HTR-8/SVneo (cell line): ENCODE measurements around the gene HIVEP3.

Source experiments
- DNase-seq: peaks from one replicate; pipeline ENCODE4 v3.0.0; 2011; ENCODE audit warnings: low spot score, mixed read lengths; ENCODE audit not compliant: insufficient read length
- FAIRE-seq: peaks from 2 replicates; lab custom pipeline; 2011; peaks lifted over from hg19 to GRCh38; lab: Jason Lieb, UNC

HIVEP3 gene

GRCh38 chr1:41535716-41536115 is 383.0 kb downstream of the HIVEP3 start:
- no peak for DNase-seq
- no peak for FAIRE-seq

GRCh38 chr1:41535276-41535675 is 383.4 kb downstream of the HIVEP3 start:
- DNase-seq (no peak), FAIRE-seq (no peak)

GRCh38 chr1:41534181-41535076 is 384.3 kb downstream of the HIVEP3 start:
- FAIRE-seq (no peak), DNase-seq (no peak)

GRCh38 chr1:41533731-41534080 is 385.0 kb downstream of the HIVEP3 start:
- DNase-seq (no peak), FAIRE-seq (no peak)

GRCh38 chr1:41533016-41533730 is 385.5 kb downstream of the HIVEP3 start:
- DNase-seq (no peak), FAIRE-seq (no peak)

GRCh38 chr1:41532206-41532975 is 386.3 kb downstream of the HIVEP3 start:
- no peak for DNase-seq
- no peak for FAIRE-seq

GRCh38 chr1:41530411-41530810 is 388.3 kb downstream of the HIVEP3 start:
- no peak for FAIRE-seq

GRCh38 chr1:41529621-41530395 is 388.9 kb downstream of the HIVEP3 start:
- DNase-seq = no peak
- peak; percentile 80 for FAIRE-seq

More at GRCh38 chr1:41530411-41530810, 388.3 kb downstream of the HIVEP3 start:
- DNase-seq = no peak

- no peak for DNase-seq
- peak; percentile 90 for FAIRE-seq
Measured at GRCh38 chr1:41528726-41529605, 389.8 kb downstream of the HIVEP3 start.

GRCh38 chr1:41528106-41528505 is 390.6 kb downstream of the HIVEP3 start:
- no peak for FAIRE-seq
- DNase-seq = no peak

GRCh38 chr1:41526956-41527561 is 391.7 kb downstream of the HIVEP3 start:
- peak; percentile 80 for FAIRE-seq

GRCh38 chr1:41525891-41526587 is 392.7 kb downstream of the HIVEP3 start:
- no peak for FAIRE-seq
- DNase-seq = no peak

More at GRCh38 chr1:41526956-41527561, 391.7 kb downstream of the HIVEP3 start:
- DNase-seq = no peak

- DNase-seq (no peak), FAIRE-seq (no peak)
Measured at GRCh38 chr1:41524676-41525675, 393.7 kb downstream of the HIVEP3 start.

GRCh38 chr1:41523949-41524675 is 394.6 kb downstream of the HIVEP3 start:
- DNase-seq (no peak), FAIRE-seq (no peak)

- DNase-seq = no peak
- no peak for FAIRE-seq
Measured at GRCh38 chr1:41523071-41523470, 395.7 kb downstream of the HIVEP3 start.

- no peak for FAIRE-seq
- DNase-seq = no peak
Measured at GRCh38 chr1:41521766-41522165, 397.0 kb downstream of the HIVEP3 start.
